Vagina (tissue), 2 donors: Measurements from ENCODE around the gene USP50. TPM values are rescaled to one million over a fixed set of nuclear protein-coding genes. Genes with fewer than 3 reads are reported as not detected.
"Not testable (repeated sequence)": the region's sequence is repeated elsewhere in the genome, so short reads cannot be mapped to it uniquely, and the experiment has no call there.

Experiments
- DNase-seq, 2 donors: peaks; one replicate each; pipeline ENCODE4 v3.0.0-alpha.2; 2017; ENCODE audit errors: extremely low spot score in 2 of 2
- H3K27ac ChIP-seq: fragments of 200-600 bp; sonication (generic); one replicate; pipeline ENCODE4 v1.5.1; 2019
- H3K27me3 ChIP-seq: fragments of 200-600 bp; sonication (generic); one replicate; pipeline ENCODE4 v1.5.1; 2019
- H3K36me3 ChIP-seq, 2 donors: fragments of 200-600 bp; sonication (generic); one replicate each; pipeline ENCODE4 v1.5.1; 2017 to 2019
- H3K4me1 ChIP-seq: fragments of 200-600 bp; sonication (generic); one replicate; pipeline ENCODE4 v1.5.1; 2019
- H3K4me3 ChIP-seq, 2 donors: fragments of 200-600 bp; sonication (generic); 1 replicate in 1 of 2; 2 replicates in 1 of 2; pipeline ENCODE4 v1.5.1; 2016 to 2019
- H3K9me3 ChIP-seq: fragments of 200-600 bp; sonication (generic); one replicate; pipeline ENCODE4 v1.5.1; 2019
- CTCF ChIP-seq, 3 experiments: fragments of 450-650 bp in 2 of 3; fragments of 200-600 bp in 1 of 3; sonication (generic) in 1 of 3; IDR thresholded peaks; one replicate each; pipeline ENCODE4 v1.5.1; 2017 to 2019; ENCODE audit warnings: antibody characterized with exemption in 3 of 3, mild to moderate bottlenecking in 2 of 3, moderate library complexity in 2 of 3
- POLR2A ChIP-seq, 2 donors: fragments of 450-650 bp; IDR thresholded peaks; one replicate each; pipeline ENCODE4 v1.6.1; 2017; ENCODE audit warnings: antibody characterized with exemption in 2 of 2, mild to moderate bottlenecking in 2 of 2, moderate library complexity in 2 of 2
- POLR2AphosphoS5 ChIP-seq, 2 donors: sonication (generic); formaldehyde crosslinking; IDR thresholded peaks; one replicate each; pipeline ENCODE4 v1.9.0; 2017; ENCODE audit warnings: antibody characterized with exemption in 2 of 2, mild to moderate bottlenecking in 2 of 2, low read depth in 1 of 2; ENCODE audit not compliant: insufficient read depth in 1 of 2
- intact Hi-C: fragments of 100-400 bp; cut with DNase I; formaldehyde crosslinking; loops from one replicate; pipeline ENCODE4 v1.15.1; 2023
- total RNA-seq: library from RNA; depleted of rRNA; stranded (reverse); fragments of >200 nt; gene quantifications from one replicate; pipeline ENCODE4 v1.2.3, GENCODE V29; 2016

Gene USP50
- total RNA-seq, 1 donor from 2014 or later: not detected

DNA sequence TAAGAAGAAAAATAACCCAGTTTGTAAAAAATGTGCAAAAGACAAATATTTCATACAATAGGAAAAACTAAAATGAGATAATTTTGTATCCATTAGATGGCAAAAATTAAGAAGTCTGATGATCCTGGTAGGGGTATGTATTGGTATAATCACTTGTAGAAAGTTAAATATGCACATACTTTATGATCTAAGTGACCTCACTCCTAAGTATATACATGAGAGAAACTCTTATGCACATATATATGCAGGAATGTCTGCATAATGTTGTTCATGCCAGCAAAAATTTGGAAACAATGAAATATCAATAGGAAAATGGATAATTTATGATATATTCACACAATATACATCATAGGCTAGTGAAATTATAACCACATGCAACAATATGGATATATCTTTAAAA, 33.5 kb downstream of the USP50 start:
- no peak for DNase-seq
- Histone ChIP-seq H3K4me3 (no peak overlapping the region), H3K27me3 (no peaks in the 10 kb centered on the region), H3K36me3 (peaks cover 0 to 8% of the 10 kb centered on the region in 2 donors), H3K27ac (no peak overlapping the region), H3K9me3 (no peaks in the 10 kb centered on the region), H3K4me1 (no peaks in the 10 kb centered on the region)
- no peak for TF ChIP-seq POLR2AphosphoS5 (IDR thresholded peaks at IDR 0.05; ENCODE audit: insufficient read depth in 1 of 2, low read depth in 1 of 2)
- TF ChIP-seq POLR2A (IDR thresholded peaks at IDR 0.05): no peak
- TF ChIP-seq CTCF (IDR thresholded peaks at IDR 0.05): no peak
- intact Hi-C loops: no loop called here

GRCh38 chr15:50506121-50506520, 40.3 kb downstream of the USP50 start:
- H3K9me3 ChIP-seq: no peaks in the 10 kb centered on the region
- TF ChIP-seq CTCF (IDR thresholded peaks at IDR 0.05) (no peak), POLR2AphosphoS5 (IDR thresholded peaks at IDR 0.05; ENCODE audit: insufficient read depth in 1 of 2, low read depth in 1 of 2) (no peak), POLR2A (IDR thresholded peaks at IDR 0.05) (no peak)
- H3K4me3 ChIP-seq: no peak overlapping the region
- H3K4me1 ChIP-seq: no peaks in the 10 kb centered on the region
- no peak overlapping the region for H3K27ac ChIP-seq
- no peaks in the 10 kb centered on the region for H3K27me3 ChIP-seq
- DNase-seq: no peak
- intact Hi-C loops: no loop called here
- peaks cover 0 to 20% of the 10 kb centered on the region in 2 donors for H3K36me3 ChIP-seq

GRCh38 chr15:50505656-50506055, 40.8 kb downstream of the USP50 start:
- DNase-seq, H3K27ac ChIP-seq, H3K4me3 ChIP-seq, intact Hi-C loops, H3K9me3 ChIP-seq, H3K4me1 ChIP-seq, H3K27me3 ChIP-seq: not testable (repeated sequence)
- H3K36me3 ChIP-seq: peaks cover 0 to 20% of the 10 kb centered on the region in 2 donors

GRCh38 chr15:50503144-50503543, 43.3 kb downstream of the USP50 start:
- Histone ChIP-seq H3K36me3 (peaks cover 0 to 40% of the 10 kb centered on the region in 2 donors), H3K27ac (no peak overlapping the region), H3K4me1 (no peaks in the 10 kb centered on the region), H3K4me3 (no peak overlapping the region), H3K9me3 (no peaks in the 10 kb centered on the region), H3K27me3 (no peaks in the 10 kb centered on the region)
- no peak for TF ChIP-seq POLR2A (IDR thresholded peaks at IDR 0.05)
- no peak for TF ChIP-seq CTCF (IDR thresholded peaks at IDR 0.05)
- TF ChIP-seq POLR2AphosphoS5 (IDR thresholded peaks at IDR 0.05; ENCODE audit: insufficient read depth in 1 of 2, low read depth in 1 of 2): no peak
- DNase-seq: no peak
- intact Hi-C loops: no loop called here

GRCh38 chr15:50501815-50502214, 44.7 kb downstream of the USP50 start:
- H3K9me3 ChIP-seq: no peaks in the 10 kb centered on the region
- H3K27ac ChIP-seq: no peak overlapping the region
- peaks cover 0 to 45% of the 10 kb centered on the region in 2 donors for H3K36me3 ChIP-seq
- H3K27me3 ChIP-seq: no peaks in the 10 kb centered on the region
- no peak overlapping the region for H3K4me3 ChIP-seq
- TF ChIP-seq POLR2A (IDR thresholded peaks at IDR 0.05): no peak
- no peak for TF ChIP-seq POLR2AphosphoS5 (IDR thresholded peaks at IDR 0.05; ENCODE audit: insufficient read depth in 1 of 2, low read depth in 1 of 2)
- no peak for TF ChIP-seq CTCF (IDR thresholded peaks at IDR 0.05)
- no peaks in the 10 kb centered on the region for H3K4me1 ChIP-seq
- intact Hi-C loops: no loop called here
- no peak for DNase-seq

DNA sequence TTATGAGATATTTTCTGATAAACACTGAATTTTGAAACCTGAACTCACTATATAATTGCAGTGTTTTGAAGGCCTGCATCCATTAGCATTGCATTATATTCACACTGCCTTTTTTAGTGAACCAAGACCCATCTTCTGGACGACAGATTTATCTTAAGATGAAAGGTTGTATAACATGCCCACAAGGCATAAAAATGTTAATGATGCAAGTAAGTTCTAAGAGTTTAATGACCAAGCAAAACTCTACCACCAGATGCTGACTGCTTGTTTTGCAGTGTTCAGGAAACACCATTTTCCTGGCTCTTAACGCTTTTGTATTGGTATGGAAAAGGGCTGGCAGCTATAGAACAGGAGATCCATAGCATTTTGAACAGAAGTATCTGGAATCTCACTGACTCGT, 46.1 kb downstream of the USP50 start:
- H3K36me3 ChIP-seq: peaks cover 0 to 59% of the 10 kb centered on the region in 2 donors
- DNase-seq: no peak
- no peak for TF ChIP-seq POLR2A (IDR thresholded peaks at IDR 0.05)

More for the DNA sequence above, 46.1 kb downstream of the USP50 start:
- H3K4me1 ChIP-seq: no peaks in the 10 kb centered on the region
- no peaks in the 10 kb centered on the region for H3K27me3 ChIP-seq
- intact Hi-C loops: no loop called here
- no peak overlapping the region for H3K27ac ChIP-seq
- H3K4me3 ChIP-seq: no peak overlapping the region
- H3K9me3 ChIP-seq: no peaks in the 10 kb centered on the region
